Liver (tissue), 9 donors: Measurements from ENCODE around the gene DST. TPM values are rescaled to one million over a fixed set of nuclear protein-coding genes. Genes with fewer than 3 reads are reported as not detected.
"Not testable (repeated sequence)": the region's sequence is repeated elsewhere in the genome, so short reads cannot be mapped to it uniquely, and the experiment has no call there.

Experiments
- DNase-seq: peaks from one replicate; pipeline ENCODE4 v3.0.0-alpha.2; 2017; ENCODE audit warnings: low spot score
- H3K27ac ChIP-seq, 2 donors: one replicate each; pipeline ENCODE4 v1.7.0; 2013; ENCODE audit warnings: inconsistent platforms in 2 of 2, low read length in 2 of 2, control low read depth in 1 of 2, low read depth in 1 of 2, mild to moderate bottlenecking in 1 of 2
- H3K27me3 ChIP-seq, 4 donors: one replicate each; pipeline versions ENCODE4 v1.6.1 to v1.7.0; 2013; ENCODE audit warnings: low read length in 3 of 4, inconsistent platforms in 1 of 4, mild to moderate bottlenecking in 1 of 4, moderate library complexity in 1 of 4; ENCODE audit not compliant: control insufficient read depth in 4 of 4, insufficient read depth in 4 of 4
- H3K36me3 ChIP-seq, 4 donors: one replicate each; pipeline versions ENCODE4 v1.6.1 to v1.7.0; 2013; ENCODE audit warnings: low read length in 3 of 4, mild to moderate bottlenecking in 3 of 4, low read depth in 1 of 4, moderate library complexity in 1 of 4; ENCODE audit not compliant: control insufficient read depth in 4 of 4, insufficient read depth in 3 of 4
- H3K4me1 ChIP-seq, 4 donors: one replicate each; pipeline versions ENCODE4 v1.6.1 to v1.7.0; 2013; ENCODE audit warnings: low read length in 3 of 4, mild to moderate bottlenecking in 3 of 4, moderate library complexity in 1 of 4; ENCODE audit not compliant: control insufficient read depth in 4 of 4, insufficient read depth in 4 of 4
- H3K4me3 ChIP-seq, 3 donors: one replicate each; pipeline versions ENCODE4 v1.6.1 to v1.7.0; 2013; ENCODE audit warnings: low read length in 3 of 3, control low read depth in 1 of 3, low read depth in 1 of 3, mild to moderate bottlenecking in 1 of 3
- H3K9ac ChIP-seq, 2 donors: one replicate each; pipeline ENCODE4 v1.7.0; 2013; ENCODE audit warnings: low read length in 2 of 2, mild to moderate bottlenecking in 2 of 2, moderate library complexity in 2 of 2, control low read depth in 1 of 2, low read depth in 1 of 2
- H3K9me3 ChIP-seq, 4 donors: one replicate each; pipeline versions ENCODE4 v1.6.1 to v1.7.0; 2013; ENCODE audit warnings: low read length in 3 of 4; ENCODE audit not compliant: control insufficient read depth in 4 of 4
- ATF3 ChIP-seq: IDR thresholded peaks from 2 replicates; pipeline ENCODE4 v1.6.1; 2016; ENCODE audit warnings: antibody characterized with exemption
- EGR1 ChIP-seq, 2 donors: IDR thresholded peaks; 2 replicates each; pipeline ENCODE4 v1.6.1; 2016 to 2018; ENCODE audit warnings: antibody characterized with exemption in 2 of 2, low read depth in 2 of 2
- FOXA1 ChIP-seq: IDR thresholded peaks from 2 replicates; pipeline ENCODE4 v1.6.1; 2016; ENCODE audit warnings: antibody characterized with exemption
- FOXA2 ChIP-seq: IDR thresholded peaks from 2 replicates; pipeline ENCODE4 v1.6.1; 2016; ENCODE audit warnings: antibody characterized with exemption
- GABPA ChIP-seq, 2 donors: IDR thresholded peaks in 1 of 2; conservative IDR thresholded peaks in 1 of 2; 2 replicates each; pipeline ENCODE4 v1.6.1; 2016; ENCODE audit warnings: antibody characterized with exemption in 2 of 2, mild to moderate bottlenecking in 1 of 2, moderate library complexity in 1 of 2
- HNF4A ChIP-seq, 2 donors: conservative IDR thresholded peaks; 2 replicates each; pipeline ENCODE4 v1.6.1; 2016; ENCODE audit warnings: antibody characterized with exemption in 2 of 2, mild to moderate bottlenecking in 2 of 2
- HNF4G ChIP-seq: IDR thresholded peaks from 2 replicates; pipeline ENCODE4 v1.6.1; 2016; ENCODE audit warnings: antibody characterized with exemption
- JUND ChIP-seq, 2 donors: IDR thresholded peaks; 2 replicates each; pipeline ENCODE4 v1.6.1; 2016; ENCODE audit warnings: antibody characterized with exemption in 2 of 2
- NR2F2 ChIP-seq: IDR thresholded peaks from 2 replicates; pipeline ENCODE4 v1.6.1; 2016; ENCODE audit warnings: antibody characterized with exemption
- RAD21 ChIP-seq, 2 donors: IDR thresholded peaks; 2 replicates each; pipeline ENCODE4 v1.6.1; 2016; ENCODE audit warnings: antibody characterized with exemption in 2 of 2, mild to moderate bottlenecking in 2 of 2
- RXRA ChIP-seq, 2 donors: IDR thresholded peaks; 2 replicates each; pipeline ENCODE4 v1.6.1; 2017 to 2018; ENCODE audit warnings: antibody characterized with exemption in 2 of 2, mild to moderate bottlenecking in 1 of 2
- SP1 ChIP-seq: IDR thresholded peaks from 2 replicates; pipeline ENCODE4 v1.6.1; 2018; ENCODE audit warnings: antibody characterized with exemption, mild to moderate bottlenecking
- TAF1 ChIP-seq: conservative IDR thresholded peaks from 2 replicates; pipeline ENCODE4 v1.6.1; 2016; ENCODE audit warnings: antibody characterized with exemption, mild to moderate bottlenecking
- YY1 ChIP-seq: IDR thresholded peaks from 2 replicates; pipeline ENCODE4 v1.6.1; 2016; ENCODE audit warnings: antibody characterized with exemption, mild to moderate bottlenecking
- WGBS: extraction: QIAGEN DNeasy Blood & Tissue Kit; methylation state at CpG from one replicate; pipeline ENCODE4 v1.1.7; 2013; 5-methylcytosine and 5-hydroxymethylcytosine counted together
- polyA plus RNA-seq, 2 donors: library from polyadenylated mRNA; stranded (reverse) in 1 of 2; unstranded in 1 of 2; fragments of 200-250 nt in 1 of 2; fragments of >200 nt in 1 of 2; fragmentation: Nextera tagmentation in 1 of 2; extraction: Ambion mirVana in 1 of 2; gene quantifications; one replicate each; pipeline versions ENCODE4 v1.2.1 to v1.2.3, GENCODE V29; 2013 to 2015
- total RNA-seq, 2 donors: library from RNA; depleted of rRNA; stranded (reverse); fragments of >200 nt; gene quantifications; one replicate each; pipeline ENCODE4 v1.2.3, GENCODE V29; 2014
- TF ChIP-seq, protein P1 (sequence below): IDR thresholded peaks from 2 replicates; pipeline ENCODE4 v1.6.1; 2016; ENCODE audit warnings: antibody characterized with exemption, mild to moderate bottlenecking
- TF ChIP-seq, protein P2 (sequence below): IDR thresholded peaks from 2 replicates; pipeline ENCODE4 v1.6.1; 2016; ENCODE audit warnings: antibody characterized with exemption
- TF ChIP-seq, protein P3 (sequence below): IDR thresholded peaks from 2 replicates; pipeline ENCODE4 v1.6.1; 2016; ENCODE audit warnings: antibody characterized with exemption
- TF ChIP-seq, protein P4 (sequence below): fragments of 150-350 bp; IDR thresholded peaks from 2 replicates; pipeline ENCODE4 v1.5.1; 2017; ENCODE audit warnings: improper control_type of control experiment, low read depth, low read length; ENCODE audit not compliant: missing input control
- donor health status: healthy.
- donor health status: healthy.
- donor health status: healthy.
- donor health status: healthy.
- donor health status: healthy.

The DST gene
- total and polyA plus RNA-seq, 4 donors = 30.5 to 234 (median 86.7) TPM

- H3K9ac ChIP-seq = no peak overlapping the region
- H3K9me3 ChIP-seq = no peaks in the 10 kb centered on the region
- no peak for TF ChIP-seq YY1
- no peak for TF ChIP-seq SP1
- TF ChIP-seq ATF3 = no peak
- WGBS = 63% methylated on average over 1 of the region's 1 CpG
- DNase-seq = no peak
- no peak overlapping the region for H3K27ac ChIP-seq
- H3K36me3 ChIP-seq = peaks cover 0 to 12% (median 0%) of the 10 kb centered on the region in 4 donors
- no peak overlapping the region for H3K4me3 ChIP-seq
- H3K4me1 ChIP-seq = peaks cover 2 to 30% (median 12%) of the 10 kb centered on the region in 4 donors
- H3K27me3 ChIP-seq = no peaks in the 10 kb centered on the region
Observed at GRCh38 chr6:56664029-56664428, 21.3 kb upstream of the DST start.

DNA sequence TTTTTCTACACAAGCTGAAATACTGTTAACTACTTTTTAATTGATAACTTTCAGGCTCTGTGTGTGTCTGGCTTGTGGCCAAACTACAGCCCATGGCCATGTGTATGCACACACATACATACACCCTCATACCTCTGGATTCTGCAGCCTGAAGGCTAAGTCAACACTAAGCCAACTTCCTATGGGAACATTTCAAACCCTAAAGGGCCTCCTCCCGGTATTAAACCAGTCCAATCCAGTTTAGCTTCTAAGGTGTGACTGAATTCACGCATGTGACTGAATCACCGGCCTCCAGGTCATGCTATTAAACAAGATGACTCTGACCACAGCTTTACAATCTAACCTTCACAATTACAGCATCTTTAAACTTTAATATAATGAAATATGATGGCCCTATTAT, 20.7 kb upstream of the DST start:
- no peak for TF ChIP-seq FOXA2
- no peak for TF ChIP-seq RXRA (IDR thresholded peaks at IDR 0.05)
- TF ChIP-seq, protein P1, sequence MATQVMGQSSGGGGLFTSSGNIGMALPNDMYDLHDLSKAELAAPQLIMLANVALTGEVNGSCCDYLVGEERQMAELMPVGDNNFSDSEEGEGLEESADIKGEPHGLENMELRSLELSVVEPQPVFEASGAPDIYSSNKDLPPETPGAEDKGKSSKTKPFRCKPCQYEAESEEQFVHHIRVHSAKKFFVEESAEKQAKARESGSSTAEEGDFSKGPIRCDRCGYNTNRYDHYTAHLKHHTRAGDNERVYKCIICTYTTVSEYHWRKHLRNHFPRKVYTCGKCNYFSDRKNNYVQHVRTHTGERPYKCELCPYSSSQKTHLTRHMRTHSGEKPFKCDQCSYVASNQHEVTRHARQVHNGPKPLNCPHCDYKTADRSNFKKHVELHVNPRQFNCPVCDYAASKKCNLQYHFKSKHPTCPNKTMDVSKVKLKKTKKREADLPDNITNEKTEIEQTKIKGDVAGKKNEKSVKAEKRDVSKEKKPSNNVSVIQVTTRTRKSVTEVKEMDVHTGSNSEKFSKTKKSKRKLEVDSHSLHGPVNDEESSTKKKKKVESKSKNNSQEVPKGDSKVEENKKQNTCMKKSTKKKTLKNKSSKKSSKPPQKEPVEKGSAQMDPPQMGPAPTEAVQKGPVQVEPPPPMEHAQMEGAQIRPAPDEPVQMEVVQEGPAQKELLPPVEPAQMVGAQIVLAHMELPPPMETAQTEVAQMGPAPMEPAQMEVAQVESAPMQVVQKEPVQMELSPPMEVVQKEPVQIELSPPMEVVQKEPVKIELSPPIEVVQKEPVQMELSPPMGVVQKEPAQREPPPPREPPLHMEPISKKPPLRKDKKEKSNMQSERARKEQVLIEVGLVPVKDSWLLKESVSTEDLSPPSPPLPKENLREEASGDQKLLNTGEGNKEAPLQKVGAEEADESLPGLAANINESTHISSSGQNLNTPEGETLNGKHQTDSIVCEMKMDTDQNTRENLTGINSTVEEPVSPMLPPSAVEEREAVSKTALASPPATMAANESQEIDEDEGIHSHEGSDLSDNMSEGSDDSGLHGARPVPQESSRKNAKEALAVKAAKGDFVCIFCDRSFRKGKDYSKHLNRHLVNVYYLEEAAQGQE = no peak
- TF ChIP-seq TAF1 = no peak
- TF ChIP-seq, protein P2, sequence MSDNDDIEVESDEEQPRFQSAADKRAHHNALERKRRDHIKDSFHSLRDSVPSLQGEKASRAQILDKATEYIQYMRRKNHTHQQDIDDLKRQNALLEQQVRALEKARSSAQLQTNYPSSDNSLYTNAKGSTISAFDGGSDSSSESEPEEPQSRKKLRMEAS = no peak
- TF ChIP-seq, protein P3, sequence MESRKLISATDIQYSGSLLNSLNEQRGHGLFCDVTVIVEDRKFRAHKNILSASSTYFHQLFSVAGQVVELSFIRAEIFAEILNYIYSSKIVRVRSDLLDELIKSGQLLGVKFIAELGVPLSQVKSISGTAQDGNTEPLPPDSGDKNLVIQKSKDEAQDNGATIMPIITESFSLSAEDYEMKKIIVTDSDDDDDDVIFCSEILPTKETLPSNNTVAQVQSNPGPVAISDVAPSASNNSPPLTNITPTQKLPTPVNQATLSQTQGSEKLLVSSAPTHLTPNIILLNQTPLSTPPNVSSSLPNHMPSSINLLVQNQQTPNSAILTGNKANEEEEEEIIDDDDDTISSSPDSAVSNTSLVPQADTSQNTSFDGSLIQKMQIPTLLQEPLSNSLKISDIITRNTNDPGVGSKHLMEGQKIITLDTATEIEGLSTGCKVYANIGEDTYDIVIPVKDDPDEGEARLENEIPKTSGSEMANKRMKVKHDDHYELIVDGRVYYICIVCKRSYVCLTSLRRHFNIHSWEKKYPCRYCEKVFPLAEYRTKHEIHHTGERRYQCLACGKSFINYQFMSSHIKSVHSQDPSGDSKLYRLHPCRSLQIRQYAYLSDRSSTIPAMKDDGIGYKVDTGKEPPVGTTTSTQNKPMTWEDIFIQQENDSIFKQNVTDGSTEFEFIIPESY = no peak
- TF ChIP-seq, protein P4, sequence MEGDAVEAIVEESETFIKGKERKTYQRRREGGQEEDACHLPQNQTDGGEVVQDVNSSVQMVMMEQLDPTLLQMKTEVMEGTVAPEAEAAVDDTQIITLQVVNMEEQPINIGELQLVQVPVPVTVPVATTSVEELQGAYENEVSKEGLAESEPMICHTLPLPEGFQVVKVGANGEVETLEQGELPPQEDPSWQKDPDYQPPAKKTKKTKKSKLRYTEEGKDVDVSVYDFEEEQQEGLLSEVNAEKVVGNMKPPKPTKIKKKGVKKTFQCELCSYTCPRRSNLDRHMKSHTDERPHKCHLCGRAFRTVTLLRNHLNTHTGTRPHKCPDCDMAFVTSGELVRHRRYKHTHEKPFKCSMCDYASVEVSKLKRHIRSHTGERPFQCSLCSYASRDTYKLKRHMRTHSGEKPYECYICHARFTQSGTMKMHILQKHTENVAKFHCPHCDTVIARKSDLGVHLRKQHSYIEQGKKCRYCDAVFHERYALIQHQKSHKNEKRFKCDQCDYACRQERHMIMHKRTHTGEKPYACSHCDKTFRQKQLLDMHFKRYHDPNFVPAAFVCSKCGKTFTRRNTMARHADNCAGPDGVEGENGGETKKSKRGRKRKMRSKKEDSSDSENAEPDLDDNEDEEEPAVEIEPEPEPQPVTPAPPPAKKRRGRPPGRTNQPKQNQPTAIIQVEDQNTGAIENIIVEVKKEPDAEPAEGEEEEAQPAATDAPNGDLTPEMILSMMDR = no peak
- TF ChIP-seq GABPA (IDR thresholded peaks at IDR 0.05 in 1 of 2, conservative IDR thresholded peaks at IDR 0.05 in 1 of 2) = no peak
- no peak for TF ChIP-seq EGR1 (IDR thresholded peaks at IDR 0.05; ENCODE audit: low read depth in 2 of 2)
- TF ChIP-seq YY1 = no peak
- no peak for TF ChIP-seq SP1
- no peak for TF ChIP-seq HNF4G
- no peak for TF ChIP-seq JUND (IDR thresholded peaks at IDR 0.05)
- TF ChIP-seq HNF4A (conservative IDR thresholded peaks at IDR 0.05) = no peak
- TF ChIP-seq NR2F2 = no peak
- no peak for TF ChIP-seq FOXA1
- TF ChIP-seq ATF3 = no peak
- TF ChIP-seq RAD21 (IDR thresholded peaks at IDR 0.05) = no peak
- peaks cover 2 to 30% (median 12%) of the 10 kb centered on the region in 4 donors for H3K4me1 ChIP-seq
- H3K27ac ChIP-seq = no peak overlapping the region
- WGBS = 85% methylated on average over 3 of the region's 3 CpGs
- no peak overlapping the region for H3K4me3 ChIP-seq
- DNase-seq = no peak
- H3K9ac ChIP-seq = no peak overlapping the region
- peaks cover 0 to 12% (median 2%) of the 10 kb centered on the region in 4 donors for H3K36me3 ChIP-seq
- no peaks in the 10 kb centered on the region for H3K27me3 ChIP-seq
- no peaks in the 10 kb centered on the region for H3K9me3 ChIP-seq

DNA sequence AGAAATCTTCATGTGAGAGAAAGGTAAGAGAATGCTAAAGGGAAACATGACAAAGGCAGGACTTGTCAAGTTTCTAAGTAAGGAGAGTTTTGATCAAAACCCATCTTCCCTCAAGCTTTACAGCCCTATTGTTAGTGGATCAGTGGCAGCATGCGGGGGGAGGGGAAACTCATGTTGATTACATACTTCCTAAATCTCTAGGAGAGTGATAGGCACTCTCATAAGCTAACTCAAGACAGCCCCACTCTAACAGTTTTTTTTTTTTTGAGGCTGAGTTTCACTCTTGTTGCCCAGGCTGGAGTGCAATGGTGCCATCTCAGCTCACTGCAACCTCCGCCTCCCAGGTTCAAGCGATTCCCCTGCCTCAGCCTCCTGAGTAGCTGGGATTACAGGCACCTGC, 18.6 kb upstream of the DST start:
- not testable (repeated sequence) for H3K9ac ChIP-seq, H3K27me3 ChIP-seq, H3K9me3 ChIP-seq, H3K4me3 ChIP-seq, DNase-seq, H3K27ac ChIP-seq
- Histone ChIP-seq H3K36me3 (peaks cover 0 to 12% (median 2%) of the 10 kb centered on the region in 4 donors), H3K4me1 (peaks cover 2 to 16% (median 11%) of the 10 kb centered on the region in 4 donors)
- WGBS = 94% methylated on average over 3 of the region's 3 CpGs
